Left lung (tissue), 10 donors: Measurements from ENCODE around the gene NKAIN1. TPM values are rescaled to one million over a fixed set of nuclear protein-coding genes. Genes with fewer than 3 reads are reported as not detected.

Experiments
- ATAC-seq: fragments of 200-7000 bp; cut with Tn5 transposase; one replicate; pipeline ENCODE4 v1.9.1; 2020; ENCODE audit warnings: moderate library complexity
- DNase-seq, 4 donors: peaks; one replicate each; pipeline ENCODE4 v3.0.0-alpha.2; 2013 to 2020
- H3K27ac ChIP-seq, 2 donors: fragments of 200-600 bp; sonication (generic) in 1 of 2; one replicate each; pipeline versions ENCODE4 v1.5.0 to v1.8.0; 2020 to 2021
- H3K27me3 ChIP-seq, 2 donors: fragments of 200-600 bp; sonication (generic) in 1 of 2; one replicate each; pipeline versions ENCODE4 v1.5.0 to v1.8.0; 2020 to 2021
- H3K36me3 ChIP-seq, 2 donors: fragments of 200-600 bp; sonication (generic) in 1 of 2; one replicate each; pipeline versions ENCODE4 v1.5.0 to v1.8.0; 2020 to 2021
- H3K4me1 ChIP-seq, 2 donors: fragments of 200-600 bp; one replicate each; pipeline ENCODE4 v1.8.0; 2021
- H3K4me3 ChIP-seq, 2 donors: fragments of 200-600 bp; sonication (generic) in 1 of 2; one replicate each; pipeline versions ENCODE4 v1.5.0 to v1.8.0; 2020 to 2021; ENCODE audit warnings: mild to moderate bottlenecking in 1 of 2
- H3K9me3 ChIP-seq, 2 donors: fragments of 200-600 bp; sonication (generic) in 1 of 2; one replicate each; pipeline versions ENCODE4 v1.5.0 to v1.8.0; 2020 to 2021
- CTCF ChIP-seq, 2 donors: fragments of 200-600 bp; sonication (generic) in 1 of 2; IDR thresholded peaks; one replicate each; pipeline versions ENCODE4 v1.5.0 to v1.8.0; 2021; ENCODE audit warnings: antibody characterized with exemption in 2 of 2
- intact Hi-C, 2 donors: fragments of 100-400 bp; cut with DNase I; formaldehyde crosslinking; loops; one replicate each; pipeline versions ENCODE4 v1.11.2 to v1.14.2; 2022
- polyA plus RNA-seq, 6 donors: library from polyadenylated mRNA; unstranded; fragments of 120-200 nt; gene quantifications; one replicate each; pipeline ENCODE4 v1.2.1, GENCODE V29; 2013; ENCODE audit not compliant: insufficient read length in 6 of 6
- total RNA-seq, 2 donors: library from RNA; stranded (reverse); fragmentation: NEBNext Ultra II Directional; extraction: Animal tissue kit (Norgen Biotek cat#: 25700); gene quantifications; one replicate each; pipeline ENCODE4 v1.2.1, GENCODE V29; 2021
- donor health status: DM: no; HTN: yes; CAD: no.
- donor health status: DM: no; HTN: no; CAD: no.

The NKAIN1 gene
- total and polyA plus RNA-seq, 8 donors = 1.7 to 3.2 (median 2.7) TPM; not detected in 2

- Histone ChIP-seq H3K27ac (no peak overlapping the region), H3K4me1 (no peaks in the 10 kb centered on the region), H3K36me3 (no peaks in the 10 kb centered on the region), H3K4me3 (no peak overlapping the region), H3K27me3 (peaks cover 0 to 11% of the 10 kb centered on the region in 2 donors), H3K9me3 (no peaks in the 10 kb centered on the region)
- intact Hi-C loops = no loop called here
- ATAC-seq = no peak
- TF ChIP-seq CTCF (IDR thresholded peaks at IDR 0.05) = no peak
- no peak for DNase-seq
Observed at GRCh38 chr1:31227891-31228568, 11.7 kb downstream of the NKAIN1 start.

DNA sequence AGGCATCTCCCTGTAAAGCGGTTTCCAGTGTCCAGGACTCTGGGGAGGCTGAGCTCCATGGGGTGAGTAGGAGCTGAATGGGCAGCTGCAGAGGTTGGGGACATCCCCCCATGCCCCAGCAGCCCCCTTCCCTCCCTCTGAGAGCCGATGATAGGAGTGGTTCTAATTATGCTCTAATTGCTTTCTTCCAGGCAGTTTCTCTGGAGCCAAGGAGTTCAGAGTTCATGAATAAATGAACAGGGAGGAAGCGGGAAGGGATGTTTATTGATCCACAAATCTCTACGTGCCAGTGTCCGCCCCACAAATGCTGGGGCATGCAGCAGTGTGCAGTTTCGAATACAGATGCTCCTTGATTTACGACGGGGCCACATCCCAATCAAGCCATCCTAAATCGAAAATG lies 15.6 kb downstream of the NKAIN1 start:
- Histone ChIP-seq H3K4me1 (no peaks in the 10 kb centered on the region), H3K4me3 (no peak overlapping the region), H3K36me3 (no peaks in the 10 kb centered on the region), H3K9me3 (no peaks in the 10 kb centered on the region), H3K27me3 (peaks cover 0 to 11% of the 10 kb centered on the region in 2 donors), H3K27ac (no peak overlapping the region)
- DNase-seq = no peak
- TF ChIP-seq CTCF (IDR thresholded peaks at IDR 0.05) = no peak
- intact Hi-C loops = no loop called here
- no peak for ATAC-seq

GRCh38 chr1:31222176-31222575 lies 17.5 kb downstream of the NKAIN1 start:
- ATAC-seq = no peak

DNA sequence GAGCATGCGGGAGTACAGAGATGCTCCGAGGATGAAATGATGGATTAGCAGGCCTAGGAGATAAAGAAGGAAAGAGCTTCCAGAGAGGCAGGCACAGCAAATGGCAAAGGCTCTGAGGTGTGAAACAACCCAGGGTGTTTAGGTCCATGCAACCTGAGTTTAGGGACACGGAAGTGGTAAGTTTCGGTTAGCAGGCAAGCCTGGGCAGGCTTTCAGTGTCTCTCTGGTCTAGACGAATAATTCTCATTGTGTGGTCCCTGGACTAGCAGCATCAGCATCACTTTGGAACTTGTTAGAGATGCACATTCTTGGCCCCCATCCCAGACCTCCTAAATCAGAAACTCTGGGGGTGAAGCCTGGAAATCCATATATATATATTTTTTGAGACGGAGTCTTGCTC lies 18.6 kb downstream of the NKAIN1 start:
- Histone ChIP-seq H3K4me1 (no peaks in the 10 kb centered on the region), H3K27ac (no peak overlapping the region), H3K36me3 (no peaks in the 10 kb centered on the region), H3K4me3 (no peak overlapping the region), H3K9me3 (no peaks in the 10 kb centered on the region), H3K27me3 (peaks cover 0 to 11% of the 10 kb centered on the region in 2 donors)
- intact Hi-C loops = no loop called here
- no peak for DNase-seq
- no peak for ATAC-seq
- TF ChIP-seq CTCF (IDR thresholded peaks at IDR 0.05) = no peak

More at GRCh38 chr1:31222176-31222575, 17.5 kb downstream of the NKAIN1 start:
- peaks cover 0 to 11% of the 10 kb centered on the region in 2 donors for H3K27me3 ChIP-seq
- no peaks in the 10 kb centered on the region for H3K9me3 ChIP-seq
- H3K36me3 ChIP-seq = no peaks in the 10 kb centered on the region
- no peaks in the 10 kb centered on the region for H3K4me1 ChIP-seq
- intact Hi-C loops = no loop called here
- H3K27ac ChIP-seq = no peak overlapping the region
- DNase-seq = no peak
- no peak overlapping the region for H3K4me3 ChIP-seq
- no peak for TF ChIP-seq CTCF (IDR thresholded peaks at IDR 0.05)

GRCh38 chr1:31219489-31219888 lies 20.2 kb downstream of the NKAIN1 start:
- intact Hi-C loops = no loop called here
- ATAC-seq (no peak), DNase-seq (no peak)
- TF ChIP-seq CTCF (IDR thresholded peaks at IDR 0.05) = no peak
- Histone ChIP-seq H3K27me3 (peaks cover 0 to 13% of the 10 kb centered on the region in 2 donors), H3K27ac (no peak overlapping the region), H3K4me1 (no peaks in the 10 kb centered on the region), H3K9me3 (no peaks in the 10 kb centered on the region), H3K36me3 (no peaks in the 10 kb centered on the region), H3K4me3 (no peak overlapping the region)
